Mesodermal cell (in vitro differentiated cells): ENCODE data around the gene CREBBP.

Experiments used
- H3K27ac ChIP-seq: 2 replicates; pipeline ENCODE4 v1.7.0; 2013; ENCODE audit warnings: mild to moderate bottlenecking, low read depth, low read length, moderate library complexity; ENCODE audit not compliant: severe bottlenecking
- H3K36me3 ChIP-seq: 2 replicates; pipeline ENCODE4 v1.7.1; 2013; ENCODE audit warnings: mild to moderate bottlenecking, low read length, moderate library complexity; ENCODE audit not compliant: control insufficient read depth, insufficient read depth
- H3K4me1 ChIP-seq: one replicate; pipeline ENCODE4 v1.7.1; 2013; ENCODE audit warnings: mild to moderate bottlenecking, low read length; ENCODE audit not compliant: insufficient read depth, control insufficient read depth, poor library complexity, severe bottlenecking
- H3K4me3 ChIP-seq: 2 replicates; pipeline ENCODE4 v1.7.0; 2013; ENCODE audit warnings: low read length, control low read depth, mild to moderate bottlenecking; ENCODE audit not compliant: insufficient read depth, poor library complexity, severe bottlenecking; ENCODE audit errors: extremely low read depth
- H3K9me3 ChIP-seq: 2 replicates; pipeline ENCODE4 v1.7.1; 2013; ENCODE audit warnings: mild to moderate bottlenecking, low read length, moderate library complexity; ENCODE audit not compliant: control insufficient read depth
- WGBS, 2 experiments: methylation state at CpG; one replicate each; pipeline ENCODE4 v1.1.5; 2013; ENCODE audit warnings: missing lambda C conversion rate in 2 of 2; ENCODE audit not compliant: insufficient coverage in 2 of 2; 5-methylcytosine and 5-hydroxymethylcytosine counted together

Gene CREBBP

DNA sequence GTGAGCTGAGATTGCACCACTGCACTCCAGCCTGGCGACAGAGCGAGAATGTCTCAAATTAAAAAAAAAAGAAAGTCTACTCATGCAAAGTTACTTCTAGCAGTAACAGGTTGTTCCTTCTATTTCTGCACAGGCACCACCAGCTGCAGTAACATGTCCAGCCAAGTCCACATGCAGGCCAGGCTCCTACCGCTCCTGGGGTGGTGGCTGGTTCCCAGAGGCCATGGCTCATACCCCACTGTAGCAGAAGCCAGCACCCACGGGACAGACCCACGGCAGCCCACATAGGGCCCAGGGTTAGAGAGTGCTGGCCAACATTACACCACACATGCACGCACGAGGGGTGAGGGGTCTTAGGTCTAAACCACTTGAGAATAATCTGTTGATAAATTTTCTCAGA, 136.5 kb downstream of the CREBBP start:
- Histone ChIP-seq H3K27ac (no peak overlapping the region), H3K9me3 (no peaks in the 10 kb centered on the region), H3K4me3 (no peak overlapping the region), H3K4me1 (peaks cover 8% of the 10 kb centered on the region), H3K36me3 (peaks cover 88% of the 10 kb centered on the region)
- WGBS, 2 experiments, result 97 to 100% methylated on average over 4 to 6 of the region's 7 CpGs

- Histone ChIP-seq H3K27ac (no peak overlapping the region), H3K4me3 (no peak overlapping the region), H3K9me3 (no peaks in the 10 kb centered on the region), H3K4me1 (no peaks in the 10 kb centered on the region), H3K36me3 (peaks cover 93% of the 10 kb centered on the region)
- 99 to 100% methylated on average over 11 to 15 of the region's 16 CpGs for WGBS, 2 experiments
Observed at GRCh38 chr16:3740934-3741333, 139.6 kb downstream of the CREBBP start.

DNA sequence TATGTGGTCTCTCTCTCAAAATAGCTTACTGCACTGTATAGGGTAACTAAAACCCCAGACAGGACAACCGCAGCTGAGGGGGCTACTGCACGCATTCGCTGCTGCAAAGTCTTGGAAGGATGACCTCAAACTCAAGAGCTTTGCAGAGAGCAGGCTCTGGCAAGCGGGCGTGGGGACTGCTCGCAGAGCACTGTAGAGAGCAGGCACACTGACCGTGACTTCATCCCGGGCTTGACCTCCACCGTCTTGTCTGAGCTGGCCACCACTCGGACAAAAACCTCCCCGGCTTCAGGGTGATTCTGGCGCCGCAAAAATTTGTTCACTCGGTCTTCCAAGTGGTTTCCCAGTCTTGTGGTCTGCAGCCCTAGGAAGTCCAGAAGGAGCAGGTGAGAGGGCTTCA, 140.3 kb downstream of the CREBBP start:
- no peak overlapping the region for H3K27ac ChIP-seq
- H3K36me3 ChIP-seq, result peaks cover 93% of the 10 kb centered on the region
- 97 to 99% methylated on average over 12 to 14 of the region's 14 CpGs for WGBS, 2 experiments
- H3K4me1 ChIP-seq, result no peaks in the 10 kb centered on the region
- H3K4me3 ChIP-seq, result no peak overlapping the region
- no peaks in the 10 kb centered on the region for H3K9me3 ChIP-seq

DNA sequence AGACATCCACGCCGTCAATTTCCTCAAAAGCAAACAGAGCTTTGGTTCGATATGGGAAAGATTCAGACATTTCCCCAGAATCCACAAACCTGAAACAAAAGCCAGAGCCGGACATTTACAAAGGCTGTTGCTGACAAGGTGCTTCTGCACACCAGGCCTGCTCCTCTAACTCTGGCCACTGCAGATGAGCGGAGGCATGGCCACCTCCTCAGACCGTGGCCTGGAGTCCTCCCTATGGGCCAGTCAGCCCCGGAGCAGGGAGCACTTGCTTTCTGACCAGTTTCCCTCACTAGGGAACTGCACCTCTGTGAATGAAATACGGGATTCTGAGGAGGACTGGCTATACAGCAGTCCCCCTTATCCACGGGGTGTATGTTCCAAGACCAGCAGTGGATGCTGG, 140.9 kb downstream of the CREBBP start:
- no peaks in the 10 kb centered on the region for H3K9me3 ChIP-seq
- WGBS, 2 experiments, result 93 to 94% methylated on average over 7 to 8 of the region's 9 CpGs
- H3K4me3 ChIP-seq, result no peak overlapping the region
- H3K4me1 ChIP-seq, result no peaks in the 10 kb centered on the region
- H3K27ac ChIP-seq, result no peak overlapping the region
- peaks cover 93% of the 10 kb centered on the region for H3K36me3 ChIP-seq

- Histone ChIP-seq H3K9me3 (no peaks in the 10 kb centered on the region), H3K36me3 (peaks cover 94% of the 10 kb centered on the region), H3K4me1 (no peaks in the 10 kb centered on the region), H3K4me3 (no peak overlapping the region), H3K27ac (no peak overlapping the region)
- WGBS, 2 experiments, result 96 to 99% methylated on average over 3 to 8 of the region's 8 CpGs
Observed at GRCh38 chr16:3738541-3738940, 142.0 kb downstream of the CREBBP start.

DNA sequence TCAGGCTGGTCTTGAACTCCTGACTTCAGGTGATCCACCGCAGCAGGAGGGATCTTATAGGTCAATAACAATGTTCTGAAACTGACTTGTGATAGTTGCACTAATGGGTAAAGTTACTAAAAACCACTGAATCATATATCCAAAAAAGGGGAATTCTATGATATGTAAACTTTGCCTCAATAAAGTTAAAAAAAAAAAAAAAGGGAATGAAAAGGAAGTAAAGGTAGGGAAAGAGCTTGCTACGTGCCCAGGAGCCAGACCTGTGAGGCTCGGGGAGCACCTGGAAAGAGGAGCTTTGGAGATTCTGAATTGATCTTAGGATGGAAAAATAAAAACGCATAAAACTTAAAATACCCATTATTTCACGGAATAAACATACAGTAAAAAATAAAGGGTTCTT, 142.4 kb downstream of the CREBBP start:
- H3K9me3 ChIP-seq, result no peaks in the 10 kb centered on the region
- H3K4me1 ChIP-seq, result no peaks in the 10 kb centered on the region
- no peak overlapping the region for H3K27ac ChIP-seq
- H3K36me3 ChIP-seq, result peaks cover 93% of the 10 kb centered on the region
- H3K4me3 ChIP-seq, result no peak overlapping the region
- WGBS, 2 experiments, result 100% methylated on average over 2 of the region's 5 CpGs; no CpG with 5 or more reads in 1 of the 2 experiments

DNA sequence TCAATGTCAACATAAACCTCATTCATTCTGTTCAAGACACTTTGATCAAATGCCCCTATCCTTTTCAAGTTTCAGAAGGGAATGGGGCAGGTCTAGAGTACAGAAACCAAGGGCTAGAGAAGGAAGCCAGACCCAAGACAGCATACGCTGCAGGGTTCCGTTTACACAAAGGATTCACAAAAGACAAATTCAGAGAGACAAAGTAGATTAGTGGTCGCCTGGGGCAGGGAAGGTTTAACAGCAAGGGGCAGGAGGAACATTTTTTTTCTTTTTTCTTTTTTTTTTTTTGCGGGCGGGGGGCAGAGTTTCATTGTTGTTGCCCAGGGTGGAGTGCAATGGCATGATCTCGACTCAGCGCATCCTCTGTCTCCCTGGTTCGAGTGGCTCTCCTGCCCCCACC, 143.3 kb downstream of the CREBBP start:
- WGBS, 2 experiments, result 77 to 93% methylated on average over 3 to 5 of the region's 8 CpGs
- Histone ChIP-seq H3K27ac (no peak overlapping the region), H3K9me3 (no peaks in the 10 kb centered on the region), H3K36me3 (peaks cover 90% of the 10 kb centered on the region), H3K4me1 (no peaks in the 10 kb centered on the region), H3K4me3 (no peak overlapping the region)

DNA sequence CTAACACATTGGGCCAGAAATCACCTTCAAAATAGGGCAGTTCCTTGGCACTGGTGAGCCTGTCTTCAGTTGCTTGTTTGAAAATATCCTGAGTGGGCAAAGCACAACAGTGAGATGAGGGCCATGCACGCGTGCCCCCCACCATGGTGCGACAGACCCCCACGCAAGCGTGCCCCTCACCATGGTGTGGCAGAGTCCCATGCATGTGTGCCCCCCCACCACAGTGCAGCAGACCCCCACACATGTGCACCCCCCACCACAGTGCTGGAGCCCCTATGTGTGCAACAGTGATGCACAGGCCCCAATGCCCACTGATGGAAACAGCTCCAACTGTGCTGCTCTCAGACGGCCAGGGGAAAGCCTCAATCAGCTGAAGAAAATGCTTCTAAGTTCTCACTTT, 144.4 kb downstream of the CREBBP start:
- Histone ChIP-seq H3K9me3 (no peaks in the 10 kb centered on the region), H3K36me3 (peaks cover 90% of the 10 kb centered on the region), H3K27ac (no peak overlapping the region), H3K4me1 (no peaks in the 10 kb centered on the region), H3K4me3 (no peak overlapping the region)
- WGBS, 2 experiments, result 90 to 100% methylated on average over 1 to 5 of the region's 6 CpGs

- Histone ChIP-seq H3K4me1 (no peaks in the 10 kb centered on the region), H3K36me3 (peaks cover 89% of the 10 kb centered on the region), H3K9me3 (no peaks in the 10 kb centered on the region), H3K4me3 (no peak overlapping the region), H3K27ac (no peak overlapping the region)
- 91% methylated on average over 10 to 12 of the region's 13 CpGs for WGBS, 2 experiments
Observed at GRCh38 chr16:3735541-3735940, 145.0 kb downstream of the CREBBP start.

DNA sequence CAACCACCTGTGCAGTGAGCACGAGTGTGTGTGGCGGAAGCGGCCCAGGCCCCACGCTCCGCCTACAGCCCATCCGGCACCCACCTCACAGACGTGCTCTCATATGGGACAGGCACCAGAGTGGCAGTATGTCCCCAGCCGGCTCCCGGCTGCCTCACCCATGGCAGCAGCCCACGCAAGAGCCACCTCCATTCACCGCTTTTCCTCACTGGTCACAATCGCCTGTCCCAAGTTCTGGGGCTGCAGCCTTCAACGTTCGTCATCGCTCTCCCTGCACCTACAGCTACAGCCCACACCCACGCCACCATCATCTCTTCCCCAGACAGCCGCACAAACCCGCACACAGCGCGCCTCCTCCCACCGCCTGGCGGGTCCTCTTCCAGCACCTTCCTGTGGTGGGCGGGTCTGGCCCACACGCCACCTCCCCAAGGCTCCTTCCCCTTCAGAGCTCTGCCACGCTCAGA, 145.7 kb downstream of the CREBBP start:
- H3K4me3 ChIP-seq, result no peak overlapping the region
- no peaks in the 10 kb centered on the region for H3K9me3 ChIP-seq
- peaks cover 89% of the 10 kb centered on the region for H3K36me3 ChIP-seq
- WGBS, 2 experiments, result 96 to 98% methylated on average over 22 to 24 of the region's 25 CpGs
- no peaks in the 10 kb centered on the region for H3K4me1 ChIP-seq
- H3K27ac ChIP-seq, result no peak overlapping the region

GRCh38 chr16:3734084-3734757, 146.3 kb downstream of the CREBBP start:
- Histone ChIP-seq H3K4me3 (no peak overlapping the region), H3K9me3 (no peaks in the 10 kb centered on the region), H3K36me3 (peaks cover 95% of the 10 kb centered on the region), H3K27ac (no peak overlapping the region), H3K4me1 (no peaks in the 10 kb centered on the region)
- WGBS, 2 experiments, result 96 to 97% methylated on average over 24 to 27 of the region's 27 CpGs
